ENCODE data around the gene TMEM132D. TPM values are rescaled to one million over a fixed set of nuclear protein-coding genes. Genes with fewer than 3 reads are reported as not detected.

The TMEM132D gene
- total and polyA plus RNA-seq, 2 donors (not counting 3 experiments of a cell fraction or from before 2014, with no cell fraction given): not detected

DNA sequence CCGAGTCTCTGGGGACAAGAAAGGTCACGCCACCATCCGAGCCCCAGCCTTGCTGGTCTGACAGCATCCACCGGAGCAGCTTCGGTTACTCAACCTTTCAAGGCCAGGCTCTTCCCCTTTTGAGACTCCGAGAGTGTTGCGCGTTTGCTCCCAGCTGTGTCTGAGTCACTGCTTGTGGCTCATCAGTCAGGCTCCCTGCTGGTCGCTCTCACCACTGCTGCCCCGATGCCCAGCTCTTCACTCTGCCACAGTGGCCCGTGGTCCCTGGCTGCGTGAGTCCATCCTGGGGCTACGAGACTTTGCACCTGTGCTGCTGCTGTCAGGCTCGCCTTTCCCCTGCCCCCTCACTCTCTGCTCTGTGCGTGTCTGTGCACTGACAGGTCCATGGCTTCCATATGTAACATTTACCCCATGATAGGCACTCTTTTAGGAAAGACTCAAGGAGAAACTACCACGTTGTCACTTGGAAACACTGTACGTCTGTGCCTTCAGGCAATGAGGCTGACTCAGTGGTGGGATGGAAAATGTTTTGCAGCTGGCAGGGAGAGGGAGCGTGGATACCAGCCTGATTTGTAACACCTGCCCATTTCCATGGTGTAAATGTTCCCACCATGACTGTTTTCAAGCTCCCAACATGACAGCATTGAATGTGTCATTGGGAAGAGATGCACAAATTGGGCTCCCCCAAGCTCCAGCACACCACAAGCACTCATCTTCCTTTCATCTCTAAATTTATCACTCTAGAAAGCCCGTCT, 350.7 kb downstream of the TMEM132D start:
- Histone ChIP-seq H3K9me3 (replicated peaks; ENCODE audit: control insufficient read depth, insufficient read depth, low read length) (peaks cover 2% of the 10 kb centered on the region), H3K9me1 (replicated peaks; ENCODE audit: control insufficient read depth, extremely low read depth, insufficient read depth, low read length) (no peaks in the 10 kb centered on the region), H3K79me2 (ENCODE audit: control insufficient read depth, insufficient read depth, low read length) (no peaks in the 10 kb centered on the region), H3K4me3 (replicated peaks in 1 of 3; ENCODE audit: insufficient read depth in 1 of 3, low read depth in 1 of 3, low read length in 3 of 3) (no peak overlapping the region), H3K4me1 (ENCODE audit: control insufficient read depth, extremely low read depth, insufficient read depth, low read length) (no peaks in the 10 kb centered on the region), H3K36me3 (ENCODE audit: control insufficient read depth in 2 of 2, extremely low read depth in 1 of 2, insufficient read depth in 2 of 2, low read length in 2 of 2) (no peaks in the 10 kb centered on the region), H3K27me3 (ENCODE audit: control insufficient read depth in 2 of 2, insufficient read depth in 2 of 2, low read length in 2 of 2) (no peaks in the 10 kb centered on the region), H3K4me2 (ENCODE audit: insufficient read depth, low read length) (no peak overlapping the region), H4K20me1 (replicated peaks; ENCODE audit: control insufficient read depth, extremely low read depth, insufficient read depth, low read length) (no peaks in the 10 kb centered on the region), H3K9ac (replicated peaks; ENCODE audit: extremely low read depth, insufficient read depth, low read length) (no peak overlapping the region), H2AFZ (ENCODE audit: low read depth, low read length) (no peak overlapping the region), H3K27ac (ENCODE audit: insufficient read depth, low read depth, low read length) (no peak overlapping the region)
- CTCF ChIA-PET: no interaction called here
- BruUV-seq (replicated peaks): no TSS peak
- FAIRE-seq (no peak), DNase-seq (ENCODE audit: low read depth, low spot score) (no peak)
- intact Hi-C loops (cut with micrococcal nuclease): no loop called here
- dilution Hi-C loops (cut with MboI; ENCODE audit: extremely low pct_ligation_motif_present, low sequenced_read_pairs): no loop called here
- no peak for TF ChIP-seq POLR2A (IDR thresholded peaks at IDR 0.05; ENCODE audit: low read depth, low read length)
- no peak for TF ChIP-seq FOS (IDR thresholded peaks at IDR 0.05; ENCODE audit: borderline replicate concordance, insufficient read depth, low read length)
- TF ChIP-seq, protein P1, sequence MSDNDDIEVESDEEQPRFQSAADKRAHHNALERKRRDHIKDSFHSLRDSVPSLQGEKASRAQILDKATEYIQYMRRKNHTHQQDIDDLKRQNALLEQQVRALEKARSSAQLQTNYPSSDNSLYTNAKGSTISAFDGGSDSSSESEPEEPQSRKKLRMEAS (IDR thresholded peaks at IDR 0.05; ENCODE audit: insufficient read depth, insufficient read length): no peak
- TF ChIP-seq MYC (IDR thresholded peaks at IDR 0.05; ENCODE audit: low read depth, low read length): no peak
- TF ChIP-seq JUN (IDR thresholded peaks at IDR 0.05; ENCODE audit: borderline replicate concordance, insufficient read depth, insufficient read length, low read depth): no peak
- TF ChIP-seq CTCF (IDR thresholded peaks at IDR 0.05; ENCODE audit: extremely low read depth in 1 of 2, insufficient read depth in 1 of 2, low read depth in 1 of 2, low read length in 2 of 2): no peak
- no peak for TF ChIP-seq POLR2AphosphoS5 (IDR thresholded peaks at IDR 0.05; ENCODE audit: insufficient read depth, low read depth, low read length)
- no peak for TF ChIP-seq GATA2 (IDR thresholded peaks at IDR 0.05; ENCODE audit: insufficient read depth, insufficient read length, low read depth, low read length)
- no peak for TF ChIP-seq EZH2 (IDR thresholded peaks at IDR 0.05; ENCODE audit: borderline replicate concordance, low read depth, low read length, severe bottlenecking)
- POLR2A ChIA-PET: no interaction called here
